Testis (tissue), 2 donors: Measurements from ENCODE around the gene RASA4B.

ENCODE experiments used
- CTCF ChIP-seq, 3 experiments: fragments of 450-650 bp in 2 of 3; fragments of 200-600 bp in 1 of 3; sonication (generic) in 1 of 3; IDR thresholded peaks; one replicate each; pipeline ENCODE4 v1.5.1; 2016 to 2019; ENCODE audit warnings: antibody characterized with exemption in 3 of 3, mild to moderate bottlenecking in 2 of 3, moderate library complexity in 1 of 3
- POLR2A ChIP-seq: fragments of 450-650 bp; IDR thresholded peaks from one replicate; pipeline ENCODE4 v1.6.1; 2017; ENCODE audit warnings: antibody characterized with exemption, mild to moderate bottlenecking, moderate library complexity

DNA sequence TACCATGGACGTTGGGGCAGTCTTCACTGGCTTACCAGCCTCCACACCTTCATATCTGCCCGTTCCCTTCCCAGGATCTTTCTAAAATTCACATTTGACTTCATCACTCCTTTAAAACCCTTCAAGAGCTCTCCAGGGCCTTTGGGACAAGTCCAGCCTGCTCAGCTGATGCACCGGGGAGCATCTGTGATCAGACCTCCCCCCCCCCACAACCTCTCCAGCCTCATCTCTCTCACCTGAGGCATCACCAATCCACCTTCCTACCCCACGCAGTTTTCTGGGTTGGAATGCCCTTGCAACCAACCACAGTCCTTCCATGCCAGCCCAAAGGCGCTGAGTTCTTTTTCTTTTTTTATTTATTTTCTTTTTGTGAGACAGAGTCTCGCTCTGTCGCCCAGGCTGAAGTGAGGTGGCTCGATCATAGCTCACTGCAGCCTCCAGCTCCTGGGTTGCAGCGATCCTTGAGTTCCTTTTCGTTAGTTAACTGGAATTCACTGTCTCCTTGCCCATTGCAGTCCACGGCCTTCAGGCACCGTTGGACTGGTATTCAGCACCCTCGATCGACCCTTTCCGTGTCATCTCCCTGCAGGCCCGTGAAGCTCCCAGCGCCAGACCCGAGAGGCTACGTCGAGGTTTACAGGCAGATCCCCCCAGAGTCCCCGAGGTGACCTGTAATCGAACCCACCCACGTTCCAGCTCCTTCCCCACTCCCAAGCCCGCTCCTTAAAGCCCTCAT, 53.6 kb downstream of the RASA4B start:
- TF ChIP-seq CTCF (IDR thresholded peaks at IDR 0.05) (no peak), POLR2A (no peak)
